RWPE1 (cell line): Measurements from ENCODE around the gene CRYL1.

Experiments
- CTCF ChIA-PET: fragments of 350-600 bp; sonication (Branson Sonifier 250); formaldehyde crosslinking; extraction: SDS; loops from one replicate; lab custom pipeline; 2021; lab: Yijun Ruan, JAX
- POLR2A ChIA-PET: fragments of 400-600 bp; formaldehyde crosslinking; extraction: SDS; loops from one replicate; lab custom pipeline; 2020; ENCODE audit warnings: antibody characterized with exemption; ENCODE audit not compliant: low non-redundant PET; lab: Yijun Ruan, JAX
- DNase-seq: peaks from one replicate; pipeline ENCODE4 v3.0.0; 2012; ENCODE audit warnings: low spot score
- H3K27ac ChIP-seq: fragments of 450-650 bp; 2 replicates; pipeline ENCODE4 v1.5.1; 2017
- TF ChIP-seq, protein P1 (sequence below): fragments of 450-650 bp; conservative IDR thresholded peaks from 2 replicates; pipeline ENCODE4 v1.5.1; 2017; ENCODE audit warnings: low read depth, mild to moderate bottlenecking

The CRYL1 gene

DNA sequence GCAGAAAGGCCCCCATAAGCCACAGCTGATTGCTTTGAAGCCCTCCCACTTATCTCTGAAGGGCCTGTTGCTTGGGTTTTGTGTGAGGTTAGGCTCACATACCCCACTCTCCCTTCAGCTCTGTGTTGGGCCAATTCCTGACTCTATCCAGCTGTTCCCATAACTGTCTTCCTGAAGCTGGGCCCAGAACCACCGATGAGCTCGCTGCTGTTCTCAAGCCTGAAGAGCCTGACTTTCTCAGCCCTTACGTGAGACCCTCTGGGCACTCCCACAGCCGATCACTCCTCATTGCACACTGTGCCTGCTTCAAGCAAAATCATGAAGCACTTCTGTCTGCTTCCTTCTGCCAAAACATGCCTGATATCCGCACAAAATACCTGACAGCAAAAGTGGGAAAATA is 124.1 kb downstream of the CRYL1 start:
- H3K27ac ChIP-seq = peak overlapping the region; percentile 94
- DNase-seq = no peak
- TF ChIP-seq, protein P1, sequence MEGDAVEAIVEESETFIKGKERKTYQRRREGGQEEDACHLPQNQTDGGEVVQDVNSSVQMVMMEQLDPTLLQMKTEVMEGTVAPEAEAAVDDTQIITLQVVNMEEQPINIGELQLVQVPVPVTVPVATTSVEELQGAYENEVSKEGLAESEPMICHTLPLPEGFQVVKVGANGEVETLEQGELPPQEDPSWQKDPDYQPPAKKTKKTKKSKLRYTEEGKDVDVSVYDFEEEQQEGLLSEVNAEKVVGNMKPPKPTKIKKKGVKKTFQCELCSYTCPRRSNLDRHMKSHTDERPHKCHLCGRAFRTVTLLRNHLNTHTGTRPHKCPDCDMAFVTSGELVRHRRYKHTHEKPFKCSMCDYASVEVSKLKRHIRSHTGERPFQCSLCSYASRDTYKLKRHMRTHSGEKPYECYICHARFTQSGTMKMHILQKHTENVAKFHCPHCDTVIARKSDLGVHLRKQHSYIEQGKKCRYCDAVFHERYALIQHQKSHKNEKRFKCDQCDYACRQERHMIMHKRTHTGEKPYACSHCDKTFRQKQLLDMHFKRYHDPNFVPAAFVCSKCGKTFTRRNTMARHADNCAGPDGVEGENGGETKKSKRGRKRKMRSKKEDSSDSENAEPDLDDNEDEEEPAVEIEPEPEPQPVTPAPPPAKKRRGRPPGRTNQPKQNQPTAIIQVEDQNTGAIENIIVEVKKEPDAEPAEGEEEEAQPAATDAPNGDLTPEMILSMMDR = no peak
- ChIA-PET POLR2A (no interaction called here), CTCF (interaction anchor here (1.2 kb wide), 1 partner anchor 23 kb away, joined by 3 read pairs; no protein-coding TSS in a partner anchor)

DNA sequence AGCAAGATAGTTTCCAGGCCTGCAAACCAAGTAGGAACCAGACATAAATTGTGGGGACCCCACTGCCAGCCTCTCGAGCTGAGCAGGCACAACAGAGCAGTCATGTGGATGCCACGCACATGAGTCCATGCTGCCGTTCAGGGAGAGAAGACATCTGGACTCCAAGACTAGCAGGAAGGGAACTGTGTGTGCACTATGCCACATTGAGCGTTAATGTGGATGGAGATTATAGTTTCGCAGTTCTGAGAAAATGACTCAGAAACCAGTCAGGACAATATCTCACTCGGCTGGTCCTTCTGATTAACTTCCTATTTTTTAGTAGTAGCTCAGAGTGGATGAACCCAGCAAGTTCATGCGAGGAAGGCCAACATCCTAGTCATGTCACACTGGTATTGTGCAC is 124.9 kb downstream of the CRYL1 start:
- TF ChIP-seq, protein P1 = no peak
- DNase-seq = peak; percentile 30
- POLR2A ChIA-PET = no interaction called here
- CTCF ChIA-PET = no interaction called here
- H3K27ac ChIP-seq = peak overlapping the region; percentile 94

DNA sequence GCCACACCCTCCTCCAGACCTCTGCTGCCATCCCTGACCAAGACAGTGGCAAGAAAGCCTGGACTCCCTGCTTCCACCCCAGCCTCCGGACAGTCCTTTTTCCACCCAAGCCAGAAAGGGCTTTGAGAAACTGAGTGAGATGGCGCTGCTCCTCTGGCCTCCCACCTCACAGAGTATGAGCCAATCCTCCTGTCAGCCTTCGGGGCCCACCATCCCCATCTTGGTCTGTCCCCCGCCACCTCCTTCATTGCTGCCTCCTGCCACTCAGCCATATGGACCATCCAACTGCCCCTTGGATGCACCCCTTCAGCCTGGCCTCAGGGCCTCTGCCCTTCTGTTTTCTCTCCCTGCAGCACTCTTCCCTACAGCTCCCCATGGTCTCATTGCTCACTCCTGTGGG is 125.7 kb downstream of the CRYL1 start:
- H3K27ac ChIP-seq = peak overlapping the region; percentile 11; the same call in 1 of the 2 replicates
- POLR2A ChIA-PET = no interaction called here
- no peak for DNase-seq
- CTCF ChIA-PET = no interaction called here
- TF ChIP-seq, protein P1 = no peak

DNA sequence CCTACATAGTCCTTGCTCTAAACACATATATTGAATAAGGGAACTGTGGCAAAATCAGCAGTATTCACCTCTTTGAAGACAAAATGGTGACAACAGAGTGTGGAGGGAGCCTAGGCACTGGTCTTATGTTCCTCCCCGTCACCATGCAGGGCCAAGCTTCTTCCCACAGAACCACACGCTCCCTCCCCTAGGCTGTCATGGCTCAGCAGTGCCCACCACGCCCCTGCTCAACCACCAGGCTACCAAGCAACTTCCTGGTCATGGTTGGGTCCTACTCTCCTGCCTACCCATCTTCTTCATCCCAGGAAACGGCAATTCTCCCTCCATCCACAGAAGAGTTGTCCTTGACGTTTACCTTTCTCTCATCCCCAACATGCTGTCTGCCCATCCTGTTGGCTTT is 126.1 kb downstream of the CRYL1 start:
- no peak for DNase-seq
- peak overlapping the region; percentile 11; the same call in 1 of the 2 replicates for H3K27ac ChIP-seq
- ChIA-PET CTCF (no interaction called here), POLR2A (no interaction called here)
- TF ChIP-seq, protein P1 = no peak

DNA sequence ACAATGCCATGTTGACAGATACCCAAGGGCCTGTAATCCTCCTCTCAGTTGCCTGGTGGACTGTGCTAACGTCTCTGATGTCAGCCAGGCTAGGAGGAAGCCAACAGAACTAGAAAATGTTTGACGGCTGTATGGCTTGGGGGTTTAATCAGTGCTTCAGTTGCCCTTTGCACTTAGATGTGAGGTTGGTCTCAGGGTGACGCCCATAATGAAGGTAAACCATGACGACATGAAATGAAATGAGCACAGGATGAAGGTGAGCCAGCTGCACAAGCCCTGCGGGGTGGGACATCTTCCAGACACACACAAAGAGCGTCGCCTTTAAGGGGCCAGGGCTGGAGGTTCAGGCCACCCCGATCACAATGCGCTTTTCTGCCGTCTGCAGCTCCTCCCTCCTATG is 127.2 kb downstream of the CRYL1 start:
- TF ChIP-seq, protein P1 = no peak
- DNase-seq = no peak
- H3K27ac ChIP-seq = no peak overlapping the region
- ChIA-PET CTCF (interaction anchor here (0.5 kb wide), 1 partner anchor 216 kb away, joined by 3 read pairs; no protein-coding TSS in a partner anchor), POLR2A (no interaction called here)

DNA sequence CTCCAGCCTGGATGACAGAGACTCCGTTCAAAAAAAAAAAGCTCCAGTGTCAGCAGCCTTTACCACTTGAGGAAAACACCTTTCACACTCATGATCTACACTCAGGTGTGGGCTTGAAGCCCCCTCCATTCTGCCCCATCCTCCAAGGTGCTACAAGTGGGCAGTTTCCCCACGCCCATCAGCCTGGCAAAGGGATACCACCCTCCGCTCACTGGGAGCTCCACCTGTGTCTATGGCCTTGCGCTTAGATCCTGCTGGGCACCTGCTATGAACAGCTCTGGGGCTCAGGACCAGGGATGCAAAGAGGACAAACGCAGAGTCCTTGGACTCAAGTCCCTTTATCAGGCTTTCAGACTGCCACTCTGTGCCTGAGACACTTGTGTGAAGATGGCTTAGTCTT is 127.8 kb downstream of the CRYL1 start:
- CTCF ChIA-PET = interaction anchor here (0.5 kb wide), 1 partner anchor 215 kb away, joined by 3 read pairs; no protein-coding TSS in a partner anchor
- POLR2A ChIA-PET = no interaction called here
- H3K27ac ChIP-seq = no peak overlapping the region
- TF ChIP-seq, protein P1 = no peak
- no peak for DNase-seq
